ENCODE data around the gene ARID4B. TPM values are rescaled to one million over a fixed set of nuclear protein-coding genes. Genes with fewer than 3 reads are reported as not detected.
A peak's percentile ranks its signal among the peaks of the same experiment; 100 is the strongest.

The ARID4B gene
- total RNA-seq, 1 experiment from 2014 or later: 34.0 TPM

- Histone ChIP-seq H3K18ac (ENCODE audit: insufficient read length, low read depth, low read length) (peak overlapping the region; percentile 71), H3K4ac (ENCODE audit: low read depth, low read length) (no peak overlapping the region), H4K5ac (ENCODE audit: insufficient read length, low read depth, low read length) (no peak overlapping the region), H2BK120ac (ENCODE audit: low read depth, low read length, poor library complexity, severe bottlenecking) (no peak overlapping the region), H3K27me3 (ENCODE audit: insufficient read depth, low read length) (no peaks in the 10 kb centered on the region), H4K20me1 (ENCODE audit: control insufficient read depth, insufficient read depth, insufficient read length) (no peaks in the 10 kb centered on the region), H2BK15ac (ENCODE audit: low read depth, low read length) (no peak overlapping the region), H2BK20ac (ENCODE audit: low read depth, low read length, poor library complexity, severe bottlenecking) (no peak overlapping the region), H3K79me2 (ENCODE audit: insufficient read depth, low read length) (peaks cover 35% of the 10 kb centered on the region; the same call in 1 of the 2 replicates), H3K56ac (ENCODE audit: insufficient read length, low read depth, low read length) (peak overlapping the region; percentile 68), H3K14ac (ENCODE audit: insufficient read depth, low read length) (peak overlapping the region; percentile 76; the same call in 1 of the 2 replicates), H3K23me2 (ENCODE audit: insufficient read length, low read depth, low read length, poor library complexity, severe bottlenecking) (peaks cover 10% of the 10 kb centered on the region), H3K27ac (ENCODE audit: insufficient read length, low read depth, low read length) (peak overlapping the region; percentile 90), H3K9me3 (ENCODE audit: control insufficient read depth, low read depth, low read length) (no peaks in the 10 kb centered on the region), H2BK5ac (ENCODE audit: insufficient read length, low read length) (no peak overlapping the region), H3K79me1 (ENCODE audit: insufficient read depth, low read depth, low read length, poor library complexity, severe bottlenecking) (no peaks in the 10 kb centered on the region), H4K8ac (replicated peaks; ENCODE audit: insufficient read length, low read depth, low read length) (no peak overlapping the region), H3K4me1 (ENCODE audit: insufficient read depth, low read length) (no peaks in the 10 kb centered on the region), H3T11ph (ENCODE audit: low read length) (no peak overlapping the region), H2BK12ac (ENCODE audit: insufficient read length, low read depth, low read length) (no peak overlapping the region), H2AK5ac (ENCODE audit: insufficient read length, low read length) (no peak overlapping the region), H3K9ac (ENCODE audit: extremely low read depth, insufficient read length, low read length) (peak overlapping the region; percentile 94), H2AFZ (ENCODE audit: low read length) (no peak overlapping the region), H4K91ac (ENCODE audit: insufficient read length, low read depth, low read length) (no peak overlapping the region), H3K4me2 (ENCODE audit: insufficient read depth, insufficient read length, low read length) (peak overlapping the region; percentile 87), H3K23ac (ENCODE audit: insufficient read length, low read depth, low read length) (no peak overlapping the region)
- TF ChIP-seq, protein P1, sequence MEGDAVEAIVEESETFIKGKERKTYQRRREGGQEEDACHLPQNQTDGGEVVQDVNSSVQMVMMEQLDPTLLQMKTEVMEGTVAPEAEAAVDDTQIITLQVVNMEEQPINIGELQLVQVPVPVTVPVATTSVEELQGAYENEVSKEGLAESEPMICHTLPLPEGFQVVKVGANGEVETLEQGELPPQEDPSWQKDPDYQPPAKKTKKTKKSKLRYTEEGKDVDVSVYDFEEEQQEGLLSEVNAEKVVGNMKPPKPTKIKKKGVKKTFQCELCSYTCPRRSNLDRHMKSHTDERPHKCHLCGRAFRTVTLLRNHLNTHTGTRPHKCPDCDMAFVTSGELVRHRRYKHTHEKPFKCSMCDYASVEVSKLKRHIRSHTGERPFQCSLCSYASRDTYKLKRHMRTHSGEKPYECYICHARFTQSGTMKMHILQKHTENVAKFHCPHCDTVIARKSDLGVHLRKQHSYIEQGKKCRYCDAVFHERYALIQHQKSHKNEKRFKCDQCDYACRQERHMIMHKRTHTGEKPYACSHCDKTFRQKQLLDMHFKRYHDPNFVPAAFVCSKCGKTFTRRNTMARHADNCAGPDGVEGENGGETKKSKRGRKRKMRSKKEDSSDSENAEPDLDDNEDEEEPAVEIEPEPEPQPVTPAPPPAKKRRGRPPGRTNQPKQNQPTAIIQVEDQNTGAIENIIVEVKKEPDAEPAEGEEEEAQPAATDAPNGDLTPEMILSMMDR (conservative IDR thresholded peaks at IDR 0.05): peak; percentile 16; the same call in 1 of the 3 replicates
- Mint-ChIP-seq H3K4me1 (peaks cover 20 to 35% of the 10 kb centered on the region in 2 experiments), H3K4me3 (no peak overlapping the region), H3K36me3 (ENCODE audit: insufficient read depth in 1 of 3, low read depth in 3 of 3) (peaks cover 8 to 22% (median 14%) of the 10 kb centered on the region in 3 experiments), H3K27me3 (ENCODE audit: low read depth) (no peaks in the 10 kb centered on the region), H3K27ac (no peak overlapping the region), H3K9me3 (no peaks in the 10 kb centered on the region)
- no peak for DNase-seq
- no CpG with 5 or more reads among the region's 24 CpGs for WGBS (ENCODE audit: extremely low coverage, insufficient read length, low lambda C conversion rate)
Observed at GRCh38 chr1:235329139-235329902, 1.3 kb upstream of the ARID4B start.

Measured in H9 (cell line).